Stimulated activated CD8-positive, alpha-beta memory T cell treated with anti-CD3 and anti-CD28 coated beads, Interleukin-12 subunit alpha, Interleukin-12 subunit beta, amount 100 ng/mL, for 24 hours (primary cell): ENCODE data around the gene CARD10.

Experiments used
- DNase-seq: peaks from one replicate; pipeline ENCODE4 v3.0.0-alpha.2; 2020; ENCODE audit errors: extremely low read depth

The CARD10 gene

GRCh38 chr22:37519268-37520195, at the start of gene CARD10:
TSS of gene CARD10 (minus strand) at chr22:37519415. CDS start at chr22:37519200, 215 bp downstream.
- no peak for DNase-seq

GRCh38 chr22:37568448-37569008, 49.3 kb upstream of the CARD10 start:
- no peak for DNase-seq

- no peak for DNase-seq
Observed at GRCh38 chr22:37568012-37568411, 48.8 kb upstream of the CARD10 start.

GRCh38 chr22:37566903-37567798, 47.9 kb upstream of the CARD10 start:
- peak; percentile 72 for DNase-seq

- DNase-seq = no peak
Observed at GRCh38 chr22:37566329-37566837, 47.2 kb upstream of the CARD10 start.

GRCh38 chr22:37565830-37566229, 46.6 kb upstream of the CARD10 start:
- DNase-seq = no peak

GRCh38 chr22:37564111-37564711, 45.0 kb upstream of the CARD10 start:
- DNase-seq = no peak

GRCh38 chr22:37563153-37564081, 44.2 kb upstream of the CARD10 start:
- DNase-seq = no peak

- DNase-seq = no peak
Observed at GRCh38 chr22:37562049-37562875, 43.0 kb upstream of the CARD10 start.

- peak; percentile 52 for DNase-seq
Observed at GRCh38 chr22:37561212-37562048, 42.2 kb upstream of the CARD10 start.

- no peak for DNase-seq
Observed at GRCh38 chr22:37560608-37561211, 41.5 kb upstream of the CARD10 start.

- no peak for DNase-seq
Observed at GRCh38 chr22:37559901-37560607, 40.8 kb upstream of the CARD10 start, which contains the start of gene CDC42EP1. TSS of gene CDC42EP1 (plus strand) at chr22:37560480. CDS start at chr22:37566350, 5,870 bp downstream.

GRCh38 chr22:37559521-37559900, 40.3 kb upstream of the CARD10 start:
- no peak for DNase-seq

- no peak for DNase-seq
Observed at GRCh38 chr22:37558815-37559214, 39.6 kb upstream of the CARD10 start.

GRCh38 chr22:37557321-37558001, 38.2 kb upstream of the CARD10 start:
- DNase-seq = no peak

GRCh38 chr22:37556710-37557109, 37.5 kb upstream of the CARD10 start:
- DNase-seq = no peak

GRCh38 chr22:37555029-37555428, 35.8 kb upstream of the CARD10 start:
- DNase-seq = no peak
